AG04449 (cell line): Measurements from ENCODE around the gene FBXW11.

Experiments
- CTCF ChIA-PET: fragments of 350-600 bp; formaldehyde crosslinking; extraction: SDS; loops from one replicate; lab custom pipeline; 2021; ENCODE audit warnings: antibody characterized with exemption; lab: Yijun Ruan, JAX
- POLR2A ChIA-PET: fragments of 400-600, 350-600 bp; formaldehyde crosslinking; extraction: SDS; loops from one replicate; lab custom pipeline; 2020; ENCODE audit warnings: antibody characterized with exemption, inconsistent platforms; lab: Yijun Ruan, JAX
- DNase-seq: peaks from one replicate; pipeline ENCODE4 v3.0.0-alpha.2; 2010; ENCODE audit warnings: low read depth, low spot score
- H3K4me3 ChIP-seq: 2 replicates; pipeline ENCODE4 v1.5.1; 2011; ENCODE audit warnings: low read depth, mild to moderate bottlenecking, control low read depth, low read length
- TF ChIP-seq, protein P1 (sequence below): IDR thresholded peaks from one replicate; pipeline ENCODE4 v1.5.1; 2011; ENCODE audit warnings: mild to moderate bottlenecking, moderate library complexity, low read length, control low read depth, inconsistent platforms; ENCODE audit not compliant: insufficient read depth; ENCODE audit errors: missing control alignments

The FBXW11 gene

DNA sequence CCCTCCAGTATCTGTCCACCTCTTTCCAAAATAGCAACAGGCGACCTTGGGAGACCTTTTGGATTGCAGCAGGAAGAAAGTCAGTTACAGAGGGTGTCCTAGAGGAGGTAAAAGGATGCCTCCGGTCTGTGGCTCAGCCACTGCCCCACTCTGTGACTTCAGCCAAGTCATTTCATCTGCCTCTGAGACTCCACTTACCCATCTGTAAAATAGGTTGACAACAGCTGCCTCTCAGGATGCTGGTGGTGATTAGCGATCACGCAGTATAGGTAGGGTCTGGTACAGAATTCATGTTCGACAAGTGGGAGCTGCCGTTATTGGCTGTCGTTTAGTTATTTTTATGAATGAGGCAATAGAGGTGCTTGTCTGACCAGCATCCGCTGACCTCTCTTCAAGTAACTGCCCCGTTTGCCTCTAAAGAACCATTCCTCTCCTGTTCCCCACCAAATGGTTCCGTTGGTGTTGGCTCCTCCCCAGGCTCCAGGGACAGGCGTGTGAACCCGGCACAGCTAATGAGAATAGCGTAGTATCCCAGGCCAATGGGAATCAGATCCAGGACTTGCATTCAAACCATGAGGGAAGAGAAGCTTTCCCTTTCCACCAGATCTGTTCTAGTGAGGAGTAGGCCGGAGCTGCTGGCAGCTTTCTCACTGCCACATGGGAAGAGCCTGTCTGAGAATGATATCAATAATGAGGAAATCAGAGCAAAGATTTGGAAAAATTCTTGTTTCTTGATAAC lies 156.7 kb downstream of the FBXW11 start:
- CTCF ChIA-PET = interaction anchor here (0.8 to 1.7 kb wide), 4 partner anchors 10 to 428 kb away, joined by 3 to 6 read pairs (median 4); no protein-coding TSS in a partner anchor
- H3K4me3 ChIP-seq = no peak overlapping the region
- no peak for DNase-seq
- POLR2A ChIA-PET = no interaction called here
- TF ChIP-seq, protein P1, sequence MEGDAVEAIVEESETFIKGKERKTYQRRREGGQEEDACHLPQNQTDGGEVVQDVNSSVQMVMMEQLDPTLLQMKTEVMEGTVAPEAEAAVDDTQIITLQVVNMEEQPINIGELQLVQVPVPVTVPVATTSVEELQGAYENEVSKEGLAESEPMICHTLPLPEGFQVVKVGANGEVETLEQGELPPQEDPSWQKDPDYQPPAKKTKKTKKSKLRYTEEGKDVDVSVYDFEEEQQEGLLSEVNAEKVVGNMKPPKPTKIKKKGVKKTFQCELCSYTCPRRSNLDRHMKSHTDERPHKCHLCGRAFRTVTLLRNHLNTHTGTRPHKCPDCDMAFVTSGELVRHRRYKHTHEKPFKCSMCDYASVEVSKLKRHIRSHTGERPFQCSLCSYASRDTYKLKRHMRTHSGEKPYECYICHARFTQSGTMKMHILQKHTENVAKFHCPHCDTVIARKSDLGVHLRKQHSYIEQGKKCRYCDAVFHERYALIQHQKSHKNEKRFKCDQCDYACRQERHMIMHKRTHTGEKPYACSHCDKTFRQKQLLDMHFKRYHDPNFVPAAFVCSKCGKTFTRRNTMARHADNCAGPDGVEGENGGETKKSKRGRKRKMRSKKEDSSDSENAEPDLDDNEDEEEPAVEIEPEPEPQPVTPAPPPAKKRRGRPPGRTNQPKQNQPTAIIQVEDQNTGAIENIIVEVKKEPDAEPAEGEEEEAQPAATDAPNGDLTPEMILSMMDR = no peak

- CTCF ChIA-PET = interaction anchor here (0.9 to 1.7 kb wide), 3 partner anchors 10 to 219 kb away, joined by 4 to 6 read pairs (median 4); no protein-coding TSS in a partner anchor
- TF ChIP-seq, protein P1 = no peak
- POLR2A ChIA-PET = no interaction called here
- DNase-seq = no peak
- H3K4me3 ChIP-seq = no peak overlapping the region
Observed at GRCh38 chr5:171848911-171849520, 157.4 kb downstream of the FBXW11 start.

- no peak overlapping the region for H3K4me3 ChIP-seq
- POLR2A ChIA-PET = no interaction called here
- CTCF ChIA-PET = no interaction called here
- DNase-seq = no peak
- TF ChIP-seq, protein P1 = no peak
Observed at GRCh38 chr5:171848486-171848885, 158.0 kb downstream of the FBXW11 start.

GRCh38 chr5:171848006-171848405 lies 158.4 kb downstream of the FBXW11 start:
- TF ChIP-seq, protein P1 = no peak
- POLR2A ChIA-PET = no interaction called here
- H3K4me3 ChIP-seq = no peak overlapping the region
- no peak for DNase-seq
- CTCF ChIA-PET = interaction anchor here (0.7 kb wide), 1 partner anchor 9 kb away, joined by 3 read pairs; no protein-coding TSS in a partner anchor

GRCh38 chr5:171847026-171847425 lies 159.4 kb downstream of the FBXW11 start:
- no peak for DNase-seq
- ChIA-PET POLR2A (no interaction called here), CTCF (interaction anchor here (1.3 kb wide), 1 partner anchor 9 kb away, joined by 3 read pairs; no protein-coding TSS in a partner anchor)
- no peak overlapping the region for H3K4me3 ChIP-seq
- TF ChIP-seq, protein P1 = no peak

DNA sequence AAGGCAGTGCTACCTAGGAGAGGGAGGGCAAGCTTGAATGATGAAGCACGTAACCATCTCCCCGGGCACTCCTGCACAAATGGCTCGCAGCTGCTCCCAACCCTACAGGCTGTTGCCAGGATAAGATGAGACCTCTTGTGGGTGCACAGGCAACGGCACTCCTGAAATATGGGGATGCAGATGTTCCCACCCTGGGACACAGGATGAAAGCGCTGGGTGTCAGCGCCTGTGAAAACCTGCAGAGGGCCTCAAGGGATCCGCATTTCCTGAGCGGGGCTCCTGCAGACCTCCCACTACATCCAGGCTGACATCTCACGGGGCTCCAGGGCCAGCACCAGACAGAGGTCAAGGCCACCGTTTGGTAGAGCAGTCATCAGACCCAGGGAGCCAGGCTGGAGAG lies 160.1 kb downstream of the FBXW11 start:
- DNase-seq = no peak
- POLR2A ChIA-PET = interaction anchor here (1.0 kb wide), 1 partner anchor 427 kb away, joined by 3 read pairs; the partner anchor contains the start of gene FGF18
- H3K4me3 ChIP-seq = no peak overlapping the region
- TF ChIP-seq, protein P1 = no peak
- CTCF ChIA-PET = interaction anchor here (0.9 to 1.3 kb wide), 5 partner anchors 9 to 216 kb away, joined by 3 to 4 read pairs (median 3); no protein-coding TSS in a partner anchor
